Transverse colon (tissue), 3 donors: ENCODE data around the gene SH2D4B.

ENCODE experiments used
- CTCF ChIP-seq, 5 experiments: fragments of 200-600 bp in 3 of 5; fragments of 450-650 bp in 2 of 5; sonication (generic) in 3 of 5; IDR thresholded peaks; 1 replicate in 2 of 5; 2 replicates in 3 of 5; pipeline ENCODE4 v1.5.1; 2016 to 2017; ENCODE audit warnings: antibody characterized with exemption in 5 of 5, inconsistent platforms in 3 of 5, mild to moderate bottlenecking in 2 of 5, moderate library complexity in 1 of 5
- POLR2A ChIP-seq: fragments of 450-650 bp; IDR thresholded peaks from one replicate; pipeline ENCODE4 v1.6.1; 2016; ENCODE audit warnings: antibody characterized with exemption, mild to moderate bottlenecking, moderate library complexity

DNA sequence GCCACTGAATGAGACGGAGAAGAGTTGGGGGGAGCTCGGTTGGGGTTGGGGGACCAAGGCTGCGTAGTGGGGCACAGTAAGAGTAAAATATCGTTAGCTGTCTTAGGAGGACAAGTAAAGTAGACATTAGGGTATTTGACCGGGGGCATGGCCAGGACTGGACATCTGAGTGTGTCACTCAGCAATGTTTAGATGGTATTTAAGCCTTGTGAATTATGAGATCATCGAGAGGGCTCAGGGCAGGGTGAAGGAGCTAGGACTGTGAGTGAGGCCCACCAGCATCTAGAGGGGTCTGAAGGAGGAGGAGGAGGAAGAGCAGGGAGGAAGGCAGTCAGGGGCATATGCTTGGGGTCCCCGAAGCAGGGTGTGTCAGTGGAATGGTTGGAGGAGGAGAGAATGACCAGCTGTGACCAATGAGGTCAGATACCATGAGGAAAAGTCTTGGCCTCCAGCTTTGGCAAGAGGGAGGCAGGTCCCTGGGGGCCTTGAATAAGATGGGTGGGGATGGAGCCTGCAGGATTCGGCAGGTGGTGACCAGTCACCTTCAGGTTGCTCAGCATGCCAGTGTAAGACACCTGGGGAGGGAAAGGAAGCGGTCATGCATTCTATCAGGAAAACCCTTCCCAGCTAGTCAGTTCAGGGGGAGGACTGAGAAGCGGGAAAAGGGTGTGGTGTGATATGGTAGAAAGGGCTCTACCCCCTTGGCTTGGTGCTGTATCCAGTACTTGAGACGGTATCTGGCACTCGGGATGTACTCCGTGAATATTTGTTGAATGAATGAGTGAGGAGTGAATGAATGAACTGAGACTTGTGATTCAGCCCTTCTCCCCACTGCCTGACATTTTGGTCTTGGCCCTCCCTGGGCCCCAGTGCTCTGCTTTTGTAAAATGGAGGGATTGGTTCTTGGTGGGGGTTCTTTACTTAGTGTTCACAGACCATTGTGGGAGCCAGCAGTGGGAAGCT, 34.8 kb upstream of the SH2D4B start:
- TF ChIP-seq CTCF (IDR thresholded peaks at IDR 0.05): no peak
- no peak for TF ChIP-seq POLR2A
